RCC 7860 (cell line): ENCODE measurements around the gene SNX33.
A peak's percentile ranks its signal among the peaks of the same experiment; 100 is the strongest.

Source experiments
- DNase-seq: peaks from one replicate; pipeline ENCODE4 v3.0.0-alpha.2; 2015; ENCODE audit warnings: low spot score
- FAIRE-seq: peaks from 2 replicates; lab custom pipeline; 2012; peaks lifted over from hg19 to GRCh38; lab: Jason Lieb, UNC

Gene SNX33

DNA sequence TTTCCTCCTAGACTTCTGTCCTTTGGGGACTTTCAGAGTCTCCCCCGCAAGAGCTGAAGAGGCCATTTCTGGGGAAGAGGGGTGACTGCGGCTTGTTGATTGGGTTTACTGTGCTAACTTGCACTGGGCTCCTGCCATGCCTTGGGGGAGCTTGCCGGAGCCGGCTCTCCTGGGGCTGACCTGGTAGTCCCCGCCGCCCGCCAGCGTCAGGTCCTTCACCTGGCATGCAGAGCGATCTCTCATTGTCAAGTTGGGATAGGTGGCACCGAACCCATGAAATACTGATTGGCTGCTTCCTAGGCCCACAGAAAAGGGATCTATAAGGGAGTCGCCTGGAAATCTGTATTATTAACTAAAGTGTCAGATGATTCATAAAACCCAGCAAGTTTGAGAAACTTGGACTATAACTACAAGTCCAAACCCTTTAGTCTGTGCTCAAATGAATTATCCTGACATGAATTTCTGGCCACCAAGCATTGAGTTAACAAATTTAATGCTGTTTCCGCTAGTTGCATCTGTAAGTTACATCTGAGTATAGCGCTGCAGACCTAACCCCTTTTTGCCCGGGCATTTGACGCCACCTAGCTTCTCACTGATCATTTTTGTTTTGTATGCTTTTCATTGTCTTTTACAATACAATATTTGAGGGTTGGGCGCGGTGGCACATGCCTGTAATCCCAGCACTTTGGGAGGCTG, 7.1 kb upstream of the SNX33 start:
- DNase-seq (peak; percentile 43), FAIRE-seq (no peak)

DNA sequence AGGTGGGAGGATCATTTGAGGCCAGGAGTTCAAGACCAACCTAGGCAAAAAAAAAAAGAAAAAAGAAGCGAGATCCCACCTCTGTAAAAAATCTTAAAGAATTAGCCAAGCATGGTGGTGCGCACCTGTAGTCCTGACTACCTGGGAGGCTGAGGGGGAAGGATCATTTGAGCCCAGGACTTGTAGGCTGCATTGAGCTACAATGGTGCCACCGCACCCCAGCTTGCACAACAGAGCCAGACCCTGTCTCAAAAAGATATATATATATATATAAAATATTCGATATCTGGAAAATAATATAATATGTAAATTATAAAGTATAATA, 6.6 kb upstream of the SNX33 start:
- DNase-seq = no peak
- FAIRE-seq = no peak

DNA sequence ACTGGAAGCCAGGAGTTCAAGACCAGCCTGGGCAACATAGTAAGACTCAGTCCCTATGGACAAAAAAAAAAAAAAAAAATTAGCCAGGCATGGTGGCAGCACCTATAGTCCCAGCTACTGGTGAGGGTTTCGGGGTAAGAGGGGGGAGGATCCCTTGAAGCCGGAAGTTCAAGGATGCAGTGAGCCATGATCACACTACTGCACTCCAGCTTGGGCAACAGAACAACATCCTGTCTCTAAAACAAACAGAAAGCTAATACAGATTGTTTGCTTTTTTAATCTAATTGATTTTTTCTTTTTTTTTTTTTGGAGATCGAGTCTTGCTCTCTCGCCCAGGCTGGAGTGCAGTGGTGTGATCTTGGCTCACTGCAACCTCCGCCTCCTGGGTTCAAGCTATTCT, 6.1 kb upstream of the SNX33 start:
- no peak for FAIRE-seq

GRCh38 chr15:75644376-75644775, 3.3 kb upstream of the SNX33 start:
- FAIRE-seq (no peak), DNase-seq (no peak)

More for the DNA sequence above, 6.1 kb upstream of the SNX33 start:
- no peak for DNase-seq

GRCh38 chr15:75646112-75646943, 1.4 kb upstream of the SNX33 start:
- no peak for DNase-seq
- no peak for FAIRE-seq

DNA sequence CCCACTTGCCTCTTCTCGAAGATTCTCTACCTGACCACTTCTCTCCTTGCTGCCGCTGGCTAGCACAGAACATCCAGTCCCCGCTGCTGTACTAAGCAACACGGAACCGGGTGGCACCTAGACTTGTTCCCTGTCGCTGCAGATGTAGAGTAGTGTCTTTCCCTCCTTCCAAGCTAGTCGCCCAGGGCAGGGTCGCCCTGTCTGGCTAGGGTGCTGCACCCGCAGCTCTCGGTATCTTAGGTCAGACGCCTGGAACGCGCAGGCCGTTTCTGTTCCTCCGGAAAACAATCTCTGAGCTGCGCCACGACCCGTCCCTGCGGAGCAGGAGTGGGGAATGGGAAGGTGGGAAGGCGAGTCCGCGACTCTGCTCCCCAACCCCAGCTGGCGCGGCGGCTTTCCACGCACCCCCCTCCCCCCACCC, 758 bp upstream of the SNX33 start:
- no peak for DNase-seq
- no peak for FAIRE-seq

DNA sequence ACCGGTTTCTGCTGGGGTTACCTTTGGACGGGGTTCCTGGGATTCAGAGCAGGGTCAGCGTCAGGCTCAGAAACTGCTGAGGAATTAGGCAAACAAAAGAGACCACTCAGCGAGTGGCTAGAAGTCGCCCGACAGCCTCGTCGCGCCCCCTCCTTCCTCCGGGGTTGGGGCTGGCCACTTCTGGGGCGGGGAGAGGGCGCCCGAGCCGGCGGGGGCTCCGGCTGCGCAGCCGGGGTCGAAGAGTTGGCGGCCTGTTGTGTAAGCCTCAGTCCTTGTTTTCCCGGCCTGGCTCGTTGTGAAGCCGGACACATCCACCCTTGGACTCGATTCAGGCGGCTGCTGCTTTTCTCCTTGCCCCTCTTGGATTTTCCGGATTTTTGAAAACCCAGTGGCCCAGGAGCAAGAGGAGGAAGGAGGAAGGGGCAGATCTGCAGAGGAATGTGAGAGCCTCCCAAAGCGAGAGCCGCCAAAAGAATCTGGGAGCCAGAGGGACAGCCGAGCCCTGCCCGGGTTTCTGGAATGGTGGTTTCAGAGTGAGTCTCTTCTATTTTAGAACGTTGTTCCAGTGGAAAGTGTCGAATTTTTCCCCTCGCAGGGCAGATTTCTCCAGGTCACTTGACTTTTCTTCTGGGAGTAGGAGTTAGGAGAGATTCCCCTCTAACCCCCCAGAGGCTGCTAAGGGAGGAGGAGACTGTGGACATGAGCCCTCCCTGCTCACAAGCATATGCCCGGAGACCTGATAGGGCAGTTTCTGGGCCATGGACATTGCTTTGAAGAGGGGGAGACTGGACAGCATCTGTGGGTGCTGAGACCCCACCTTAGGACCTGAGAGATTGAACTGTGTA, 666 bp downstream of the SNX33 start:
- FAIRE-seq = no peak

GRCh38 chr15:75649045-75649761, 1.5 kb downstream of the SNX33 start:
- FAIRE-seq = no peak

More for the DNA sequence above, 666 bp downstream of the SNX33 start:
- no peak for DNase-seq

DNA sequence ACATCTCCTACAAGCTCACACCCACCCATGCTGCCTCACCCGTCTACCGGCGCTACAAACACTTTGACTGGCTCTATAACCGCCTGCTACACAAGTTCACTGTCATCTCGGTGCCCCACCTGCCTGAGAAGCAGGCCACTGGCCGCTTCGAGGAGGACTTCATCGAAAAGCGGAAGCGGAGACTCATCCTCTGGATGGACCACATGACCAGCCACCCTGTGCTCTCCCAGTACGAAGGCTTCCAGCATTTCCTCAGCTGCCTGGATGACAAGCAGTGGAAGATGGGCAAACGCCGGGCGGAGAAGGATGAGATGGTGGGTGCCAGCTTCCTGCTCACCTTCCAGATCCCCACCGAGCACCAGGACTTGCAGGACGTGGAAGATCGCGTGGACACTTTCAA, 2.1 kb downstream of the SNX33 start:
- DNase-seq (no peak), FAIRE-seq (no peak)

More at GRCh38 chr15:75649045-75649761, 1.5 kb downstream of the SNX33 start:
- DNase-seq = no peak

- DNase-seq = peak; percentile 57
- no peak for FAIRE-seq
Measured at GRCh38 chr15:75650908-75651809, 3.4 kb downstream of the SNX33 start.

- no peak for DNase-seq
- no peak for FAIRE-seq
Measured at GRCh38 chr15:75651810-75652543, 4.3 kb downstream of the SNX33 start.

GRCh38 chr15:75653347-75653913, 5.7 kb downstream of the SNX33 start:
- DNase-seq (no peak), FAIRE-seq (no peak)

DNA sequence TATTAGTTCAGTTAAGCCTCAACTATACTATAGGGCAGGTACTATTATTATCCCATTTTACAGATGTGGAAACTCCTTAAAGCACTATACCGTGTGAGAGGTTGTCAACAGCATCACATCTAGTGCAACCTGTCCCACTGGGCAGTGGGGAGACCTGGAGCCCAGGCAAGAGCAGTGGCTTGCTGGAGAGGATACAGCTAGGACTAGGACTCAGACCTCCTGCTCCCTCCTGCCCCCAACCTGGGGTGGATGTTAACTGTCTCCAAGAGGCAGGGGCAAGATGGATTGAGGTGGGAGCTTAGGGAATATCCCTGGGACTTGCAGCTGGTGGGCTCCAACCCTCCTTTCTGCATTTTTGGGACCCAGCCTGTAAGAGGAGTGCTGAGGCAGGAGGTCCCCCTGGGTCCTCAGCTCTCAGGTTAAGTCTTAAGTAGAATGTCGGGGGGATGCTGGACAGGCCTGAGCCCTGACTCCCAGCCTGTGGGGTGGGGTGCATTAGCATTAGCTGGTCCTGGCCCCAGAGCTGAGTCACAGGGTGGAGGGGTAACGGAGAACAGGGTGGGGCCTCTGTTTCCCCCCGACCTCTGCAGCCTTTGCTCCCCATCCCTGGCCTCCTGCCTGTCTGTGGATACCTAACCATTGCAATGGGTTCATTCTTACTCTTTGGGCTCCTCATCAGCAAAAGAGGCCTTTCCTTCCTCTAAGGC, 6.6 kb downstream of the SNX33 start:
- FAIRE-seq (no peak), DNase-seq (no peak)

DNA sequence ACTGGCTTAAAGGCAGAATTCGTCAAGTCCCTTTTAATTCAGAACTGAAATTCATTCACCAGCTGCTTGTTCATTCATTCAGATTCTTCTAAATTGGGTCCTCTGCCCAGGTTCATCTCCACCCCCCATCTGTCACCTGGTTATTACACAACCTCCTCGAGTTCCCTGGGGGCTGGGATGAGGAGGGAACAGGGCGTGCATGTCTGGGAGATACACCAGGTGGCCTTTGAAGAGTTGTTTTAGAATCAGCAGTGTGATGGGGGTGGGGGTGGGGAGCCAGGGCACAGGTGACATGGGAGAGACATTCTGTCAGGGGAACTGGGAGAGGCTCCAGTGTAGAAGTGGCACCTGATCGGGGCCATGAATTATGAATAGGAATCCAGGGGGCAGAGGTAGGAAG, 8.2 kb downstream of the SNX33 start:
- DNase-seq (no peak), FAIRE-seq (no peak)

GRCh38 chr15:75656331-75656730, 8.6 kb downstream of the SNX33 start:
- no peak for DNase-seq
- FAIRE-seq = no peak

GRCh38 chr15:75656813-75657212, 9.1 kb downstream of the SNX33 start:
- no peak for DNase-seq
- FAIRE-seq = no peak

GRCh38 chr15:75659141-75659771, 11.5 kb downstream of the SNX33 start:
- FAIRE-seq (no peak), DNase-seq (no peak)
